GM21390 (cell line): ENCODE results near the gene ARMS2.

Source experiments
- ATAC-seq: cut with Tn5 transposase; IDR thresholded peaks from one replicate; pipeline ENCODE4 v1.9.1; 2021; ENCODE audit not compliant: unreplicated experiment

Gene ARMS2

GRCh38 chr10:122492999-122493481, 38.6 kb downstream of the ARMS2 start:
- no peak for ATAC-seq

- ATAC-seq: no peak
These were observed 39.3 kb downstream of the ARMS2 start for GRCh38 chr10:122493761-122494160.

- no peak for ATAC-seq
These were observed 39.8 kb downstream of the ARMS2 start for GRCh38 chr10:122494173-122494820.

- ATAC-seq: no peak
These were observed 40.4 kb downstream of the ARMS2 start for GRCh38 chr10:122494833-122495232.

- ATAC-seq: no peak
These were observed 41.2 kb downstream of the ARMS2 start for GRCh38 chr10:122495406-122496340.

- ATAC-seq: no peak
These were observed 42.8 kb downstream of the ARMS2 start for GRCh38 chr10:122497241-122497640.

GRCh38 chr10:122498521-122498920, 44.1 kb downstream of the ARMS2 start:
- no peak for ATAC-seq

- ATAC-seq: no peak
These were observed 44.6 kb downstream of the ARMS2 start for GRCh38 chr10:122499012-122499411.

GRCh38 chr10:122499491-122499941, 45.1 kb downstream of the ARMS2 start:
- ATAC-seq: no peak

- no peak for ATAC-seq
These were observed 45.7 kb downstream of the ARMS2 start for GRCh38 chr10:122500194-122500593.

- ATAC-seq: no peak
These were observed 46.3 kb downstream of the ARMS2 start for GRCh38 chr10:122500726-122501125.

- ATAC-seq: no peak
These were observed 48.6 kb downstream of the ARMS2 start for GRCh38 chr10:122503012-122503411.

GRCh38 chr10:122503886-122504609, 49.6 kb downstream of the ARMS2 start:
- ATAC-seq: no peak

- no peak for ATAC-seq
These were observed 50.1 kb downstream of the ARMS2 start for GRCh38 chr10:122504610-122504950.

- no peak for ATAC-seq
These were observed 50.6 kb downstream of the ARMS2 start for GRCh38 chr10:122505011-122505410.

GRCh38 chr10:122505885-122506645, 51.6 kb downstream of the ARMS2 start:
- ATAC-seq: no peak
